Vagina (tissue), 2 donors: ENCODE results near the gene CMTM3. TPM values are rescaled to one million over a fixed set of nuclear protein-coding genes. Genes with fewer than 3 reads are reported as not detected.

Experiments
- DNase-seq, 2 donors: peaks; one replicate each; pipeline ENCODE4 v3.0.0-alpha.2; 2017; ENCODE audit errors: extremely low spot score in 2 of 2
- H3K27ac ChIP-seq: fragments of 200-600 bp; sonication (generic); one replicate; pipeline ENCODE4 v1.5.1; 2019
- H3K27me3 ChIP-seq: fragments of 200-600 bp; sonication (generic); one replicate; pipeline ENCODE4 v1.5.1; 2019
- H3K36me3 ChIP-seq, 2 donors: fragments of 200-600 bp; sonication (generic); one replicate each; pipeline ENCODE4 v1.5.1; 2017 to 2019
- H3K4me1 ChIP-seq: fragments of 200-600 bp; sonication (generic); one replicate; pipeline ENCODE4 v1.5.1; 2019
- H3K4me3 ChIP-seq, 2 donors: fragments of 200-600 bp; sonication (generic); 1 replicate in 1 of 2; 2 replicates in 1 of 2; pipeline ENCODE4 v1.5.1; 2016 to 2019
- H3K9me3 ChIP-seq: fragments of 200-600 bp; sonication (generic); one replicate; pipeline ENCODE4 v1.5.1; 2019
- POLR2A ChIP-seq, 2 donors: fragments of 450-650 bp; IDR thresholded peaks; one replicate each; pipeline ENCODE4 v1.6.1; 2017; ENCODE audit warnings: antibody characterized with exemption in 2 of 2, mild to moderate bottlenecking in 2 of 2, moderate library complexity in 2 of 2
- POLR2AphosphoS5 ChIP-seq, 2 donors: sonication (generic); formaldehyde crosslinking; IDR thresholded peaks; one replicate each; pipeline ENCODE4 v1.9.0; 2017; ENCODE audit warnings: antibody characterized with exemption in 2 of 2, mild to moderate bottlenecking in 2 of 2, low read depth in 1 of 2; ENCODE audit not compliant: insufficient read depth in 1 of 2
- intact Hi-C: fragments of 100-400 bp; cut with DNase I; formaldehyde crosslinking; loops from one replicate; pipeline ENCODE4 v1.15.1; 2023
- total RNA-seq: library from RNA; depleted of rRNA; stranded (reverse); fragments of >200 nt; gene quantifications from one replicate; pipeline ENCODE4 v1.2.3, GENCODE V29; 2016
- TF ChIP-seq, protein P1 (sequence below), 3 experiments: fragments of 450-650 bp in 2 of 3; fragments of 200-600 bp in 1 of 3; sonication (generic) in 1 of 3; IDR thresholded peaks; one replicate each; pipeline ENCODE4 v1.5.1; 2017 to 2019; ENCODE audit warnings: antibody characterized with exemption in 3 of 3, mild to moderate bottlenecking in 2 of 3, moderate library complexity in 2 of 3

Gene CMTM3
- total RNA-seq, 1 donor from 2014 or later = 47.9 TPM

DNA sequence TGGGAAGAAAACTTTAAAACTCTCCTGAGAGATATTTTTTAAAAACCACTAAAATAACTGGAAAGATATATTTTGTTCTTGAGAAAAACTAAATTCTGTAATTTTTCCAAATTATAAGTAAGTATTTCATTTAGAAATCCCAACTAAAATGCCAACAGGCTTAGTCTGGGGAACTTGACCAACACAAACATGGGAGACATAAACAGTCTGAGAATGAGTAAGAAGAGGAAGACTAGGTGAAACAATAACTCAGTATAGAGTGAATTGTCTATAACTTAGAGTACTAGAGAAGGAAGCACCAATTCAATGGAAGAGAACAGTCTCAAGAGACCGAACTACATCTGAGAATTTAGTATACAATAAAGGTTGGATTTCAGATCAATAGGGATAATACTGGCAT is 35.4 kb upstream of the CMTM3 start:
- Histone ChIP-seq H3K9me3 (no peaks in the 10 kb centered on the region), H3K4me1 (no peaks in the 10 kb centered on the region), H3K36me3 (peaks cover 0 to 10% of the 10 kb centered on the region in 2 donors), H3K27ac (no peak overlapping the region), H3K27me3 (no peaks in the 10 kb centered on the region), H3K4me3 (no peak overlapping the region)
- intact Hi-C loops = no loop called here
- DNase-seq = no peak
- no peak for TF ChIP-seq POLR2AphosphoS5 (IDR thresholded peaks at IDR 0.05; ENCODE audit: insufficient read depth in 1 of 2, low read depth in 1 of 2)
- TF ChIP-seq, protein P1, sequence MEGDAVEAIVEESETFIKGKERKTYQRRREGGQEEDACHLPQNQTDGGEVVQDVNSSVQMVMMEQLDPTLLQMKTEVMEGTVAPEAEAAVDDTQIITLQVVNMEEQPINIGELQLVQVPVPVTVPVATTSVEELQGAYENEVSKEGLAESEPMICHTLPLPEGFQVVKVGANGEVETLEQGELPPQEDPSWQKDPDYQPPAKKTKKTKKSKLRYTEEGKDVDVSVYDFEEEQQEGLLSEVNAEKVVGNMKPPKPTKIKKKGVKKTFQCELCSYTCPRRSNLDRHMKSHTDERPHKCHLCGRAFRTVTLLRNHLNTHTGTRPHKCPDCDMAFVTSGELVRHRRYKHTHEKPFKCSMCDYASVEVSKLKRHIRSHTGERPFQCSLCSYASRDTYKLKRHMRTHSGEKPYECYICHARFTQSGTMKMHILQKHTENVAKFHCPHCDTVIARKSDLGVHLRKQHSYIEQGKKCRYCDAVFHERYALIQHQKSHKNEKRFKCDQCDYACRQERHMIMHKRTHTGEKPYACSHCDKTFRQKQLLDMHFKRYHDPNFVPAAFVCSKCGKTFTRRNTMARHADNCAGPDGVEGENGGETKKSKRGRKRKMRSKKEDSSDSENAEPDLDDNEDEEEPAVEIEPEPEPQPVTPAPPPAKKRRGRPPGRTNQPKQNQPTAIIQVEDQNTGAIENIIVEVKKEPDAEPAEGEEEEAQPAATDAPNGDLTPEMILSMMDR (IDR thresholded peaks at IDR 0.05) = no peak
- TF ChIP-seq POLR2A (IDR thresholded peaks at IDR 0.05) = no peak

DNA sequence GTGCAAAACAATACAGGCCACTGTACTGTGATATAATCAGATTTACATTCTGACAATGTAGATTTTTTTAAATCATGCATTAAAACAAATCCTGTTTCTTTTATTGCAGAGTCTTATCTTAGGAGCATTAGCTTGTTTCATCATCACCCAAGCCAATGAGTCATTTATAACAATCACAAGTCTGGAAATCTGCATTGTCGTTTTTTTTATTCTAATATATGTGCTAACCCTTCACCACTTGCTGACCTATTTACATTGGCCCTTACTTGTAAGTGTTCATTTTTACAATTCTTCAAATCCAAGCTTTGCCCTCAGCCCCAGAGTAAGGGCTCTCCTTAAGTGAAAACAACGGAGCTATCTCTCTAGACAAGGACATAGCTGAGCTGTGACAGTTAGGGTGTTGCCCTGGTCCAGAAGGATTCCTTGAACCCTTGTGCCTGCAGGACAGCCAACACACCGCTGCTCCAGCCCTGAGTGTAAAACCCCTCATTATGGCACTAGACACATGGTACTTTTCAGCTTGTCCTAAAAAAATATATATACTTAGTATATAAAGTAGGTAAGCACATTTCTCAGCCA is 34.6 kb upstream of the CMTM3 start:
- no peak for DNase-seq
- Histone ChIP-seq H3K27ac (no peak overlapping the region), H3K9me3 (no peaks in the 10 kb centered on the region), H3K27me3 (no peaks in the 10 kb centered on the region), H3K36me3 (peaks cover 0 to 10% of the 10 kb centered on the region in 2 donors), H3K4me1 (no peaks in the 10 kb centered on the region), H3K4me3 (no peak overlapping the region)
- intact Hi-C loops = no loop called here
- TF ChIP-seq POLR2A (IDR thresholded peaks at IDR 0.05) (no peak), POLR2AphosphoS5 (IDR thresholded peaks at IDR 0.05; ENCODE audit: insufficient read depth in 1 of 2, low read depth in 1 of 2) (no peak)
- TF ChIP-seq, protein P1 (IDR thresholded peaks at IDR 0.05) = no peak

DNA sequence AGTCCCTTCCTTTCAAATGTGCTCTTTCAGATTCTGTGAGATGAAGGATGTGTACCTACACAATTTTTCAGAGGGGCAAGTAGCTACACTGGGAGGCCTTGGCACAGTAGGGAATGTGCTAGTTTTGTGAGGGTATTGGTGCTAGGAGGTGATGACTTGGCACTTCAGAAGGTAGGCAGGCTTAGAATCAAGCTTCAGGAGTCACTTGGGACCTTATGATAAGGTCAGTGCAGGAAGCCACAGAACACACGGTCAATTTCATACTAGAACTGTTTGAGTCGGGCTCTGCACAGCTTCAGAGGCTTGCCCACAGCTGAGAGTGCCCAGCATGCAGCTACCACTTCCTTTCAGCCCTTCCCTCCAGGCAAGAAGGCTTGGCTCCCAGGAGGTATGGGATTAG is 32.1 kb upstream of the CMTM3 start:
- H3K36me3 ChIP-seq = no peaks in the 10 kb centered on the region
- no peaks in the 10 kb centered on the region for H3K9me3 ChIP-seq
- H3K4me1 ChIP-seq = no peaks in the 10 kb centered on the region
- H3K27ac ChIP-seq = no peak overlapping the region
- H3K4me3 ChIP-seq = no peak overlapping the region
- no peaks in the 10 kb centered on the region for H3K27me3 ChIP-seq
- intact Hi-C loops = no loop called here
- TF ChIP-seq POLR2AphosphoS5 (IDR thresholded peaks at IDR 0.05; ENCODE audit: insufficient read depth in 1 of 2, low read depth in 1 of 2) (no peak), POLR2A (IDR thresholded peaks at IDR 0.05) (no peak)
- TF ChIP-seq, protein P1 (IDR thresholded peaks at IDR 0.05) = no peak
- no peak for DNase-seq

DNA sequence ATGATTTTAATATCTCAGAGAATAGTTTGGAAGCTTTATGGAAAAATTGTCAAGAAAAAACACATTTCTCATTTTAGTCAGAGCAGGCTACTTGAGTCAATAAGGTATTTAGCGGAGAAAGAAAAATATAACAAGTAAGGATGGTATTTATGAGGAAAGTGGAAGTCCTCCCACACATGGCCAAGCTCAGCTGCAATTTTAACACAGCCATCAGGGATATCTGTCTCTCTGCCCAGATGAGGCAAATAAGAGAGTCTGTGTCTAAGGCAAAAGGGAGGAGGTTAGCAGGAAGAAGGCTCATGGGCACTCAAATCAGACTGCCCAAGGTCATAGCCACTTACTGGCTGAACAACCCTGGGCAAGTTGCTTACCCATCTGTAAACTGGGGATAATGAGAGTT is 30.4 kb upstream of the CMTM3 start:
- no peaks in the 10 kb centered on the region for H3K36me3 ChIP-seq
- H3K27ac ChIP-seq = no peak overlapping the region
- peaks cover 12% of the 10 kb centered on the region for H3K4me1 ChIP-seq
- no peaks in the 10 kb centered on the region for H3K27me3 ChIP-seq
- H3K9me3 ChIP-seq = no peaks in the 10 kb centered on the region
- no peak for DNase-seq
- TF ChIP-seq POLR2A (IDR thresholded peaks at IDR 0.05) = no peak
- TF ChIP-seq, protein P1 (IDR thresholded peaks at IDR 0.05) = no peak
- no peak for TF ChIP-seq POLR2AphosphoS5 (IDR thresholded peaks at IDR 0.05; ENCODE audit: insufficient read depth in 1 of 2, low read depth in 1 of 2)
- intact Hi-C loops = no loop called here
- no peak overlapping the region for H3K4me3 ChIP-seq

DNA sequence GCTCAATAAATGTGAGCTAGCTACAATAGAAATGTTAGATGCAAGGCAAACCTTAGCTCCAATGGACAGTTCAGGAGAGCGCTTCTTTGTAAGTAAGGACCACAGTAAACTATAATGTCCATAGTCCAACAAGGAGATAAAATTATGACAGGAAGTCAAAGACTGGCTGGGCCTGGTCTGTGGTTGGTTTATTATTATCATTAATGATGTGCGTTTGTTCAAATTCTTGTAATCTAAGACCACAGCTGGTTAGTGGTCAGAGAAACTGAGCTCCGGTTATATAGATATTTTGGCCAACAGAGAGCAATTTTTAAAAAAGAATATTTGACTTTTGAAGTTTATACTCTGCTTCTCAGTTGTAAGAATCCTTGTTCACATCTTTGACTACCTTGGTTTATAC is 30.0 kb upstream of the CMTM3 start:
- peaks cover 17% of the 10 kb centered on the region for H3K4me1 ChIP-seq
- no peaks in the 10 kb centered on the region for H3K9me3 ChIP-seq
- intact Hi-C loops = no loop called here
- no peaks in the 10 kb centered on the region for H3K36me3 ChIP-seq
- H3K27ac ChIP-seq = no peak overlapping the region
- no peaks in the 10 kb centered on the region for H3K27me3 ChIP-seq
- no peak for DNase-seq
- TF ChIP-seq POLR2A (IDR thresholded peaks at IDR 0.05) (no peak), POLR2AphosphoS5 (IDR thresholded peaks at IDR 0.05; ENCODE audit: insufficient read depth in 1 of 2, low read depth in 1 of 2) (no peak)
- TF ChIP-seq, protein P1 (IDR thresholded peaks at IDR 0.05) = no peak
- H3K4me3 ChIP-seq = no peak overlapping the region
